Measurements from ENCODE around the gene NTNG2. TPM values are rescaled to one million over a fixed set of nuclear protein-coding genes. Genes with fewer than 3 reads are reported as not detected.

The NTNG2 gene
- total and polyA plus RNA-seq, 2 of the 13 experiments (the other 11 are each of a cell fraction or from before 2014, with no cell fraction given): 0.02 to 0.36 TPM

DNA sequence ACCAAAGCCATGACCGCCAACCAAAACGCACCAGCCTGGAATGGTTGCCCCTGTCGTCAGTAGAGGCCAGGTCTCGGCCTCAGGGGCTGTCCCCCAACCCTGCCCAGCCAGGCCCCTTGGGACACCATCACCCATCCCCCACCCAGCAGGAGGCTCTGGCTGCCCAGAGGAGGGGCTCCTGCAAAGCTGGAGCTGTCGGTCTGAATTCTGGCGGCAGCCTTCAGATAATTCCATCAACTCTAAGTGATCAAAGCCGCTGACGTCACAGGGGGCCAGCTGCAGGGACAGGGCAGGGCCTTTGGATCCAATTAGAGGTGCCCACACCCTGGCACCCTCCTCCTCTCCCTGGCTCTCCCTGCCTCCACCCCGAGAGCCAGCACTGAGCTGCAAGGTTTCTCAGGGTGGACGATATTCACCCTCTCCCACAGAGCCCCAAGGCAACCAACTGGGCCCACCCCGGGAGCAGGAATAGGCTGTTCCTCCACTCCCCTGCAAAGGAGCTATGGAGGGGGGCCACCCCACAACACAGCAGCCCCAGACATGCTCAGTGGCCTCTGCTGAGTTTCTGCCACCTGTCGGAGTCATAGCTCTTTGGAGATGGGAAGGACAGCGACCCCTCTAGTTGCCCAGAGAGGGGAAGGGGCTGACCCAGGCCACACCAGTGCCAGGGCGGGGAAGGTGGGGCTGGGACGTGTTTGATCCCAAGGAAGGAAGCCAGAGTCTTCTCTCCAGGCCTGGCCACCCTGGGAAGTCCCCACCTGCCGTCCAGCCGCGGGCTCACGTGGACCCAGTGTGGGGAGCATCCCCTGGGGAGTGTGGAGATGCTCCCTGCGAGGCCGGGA is 78.4 kb downstream of the NTNG2 start:
- Histone ChIP-seq H3K36me3 (replicated peaks in 1 of 2; ENCODE audit: control insufficient read depth in 1 of 2, insufficient read depth in 2 of 2, low read length in 2 of 2) (no peaks in the 10 kb centered on the region), H3K4me1 (ENCODE audit: insufficient read depth, low read length) (peaks cover 16% of the 10 kb centered on the region), H3K27ac (ENCODE audit: extremely low read length, insufficient read depth, low read length) (no peak overlapping the region), H3K9me3 (ENCODE audit: low read length) (no peaks in the 10 kb centered on the region), H3K4me2 (ENCODE audit: low read depth, low read length) (peak overlapping the region; percentile 57; the same call in 1 of the 2 replicates), H3K27me3 (ENCODE audit: control insufficient read depth in 1 of 2, insufficient read depth in 2 of 2, low read length in 2 of 2) (peaks cover 15 to 66% of the 10 kb centered on the region in 2 experiments; a peak in 4 of 5 replicates), H3K4me3 (replicated peaks in 1 of 3; ENCODE audit: insufficient read depth in 1 of 3, low read depth in 2 of 3, low read length in 3 of 3) (peak overlapping the region in 1 of 3 experiments; percentile 73; a peak in 1 of 6 replicates), H4K20me1 (ENCODE audit: insufficient read depth, low read length) (peaks cover 7% of the 10 kb centered on the region; the same call in 1 of the 2 replicates), H3K79me2 (ENCODE audit: insufficient read depth, low read length) (no peaks in the 10 kb centered on the region), H3K9ac (ENCODE audit: insufficient read depth, low read depth, low read length) (no peak overlapping the region), H2AFZ (ENCODE audit: low read length) (no peak overlapping the region)
- DNase-seq (ENCODE audit: low spot score): no peak
- ChIA-PET CTCF (ENCODE audit: low intra/inter-chr PET ratio, low total read pairs) (no interaction called here), POLR2A (no interaction called here)
- in situ Hi-C loops (cut with HindIII; ENCODE audit: extremely low pct_ligation_motif_present, low pct_unique_long_range_greater_than_20kb): loop anchor here (25.0 kb wide), 1 partner anchor 653 kb away; no protein-coding TSS in a partner anchor
- no TSS peak for BruUV-seq (replicated peaks)
- FAIRE-seq: no peak
- intact Hi-C loops (cut with micrococcal nuclease; ENCODE audit: unreplicated experiment): loop anchor here (5.0 kb wide), 3 partner anchors 73 to 478 kb away; partner anchors contain the start of gene TTF1
- no peak; the same call in 2 of the 3 replicates for ATAC-seq
- 18% methylated on average over 9 of the region's 21 CpGs for WGBS (ENCODE audit: low lambda C conversion rate)
- TF ChIP-seq, protein P1, sequence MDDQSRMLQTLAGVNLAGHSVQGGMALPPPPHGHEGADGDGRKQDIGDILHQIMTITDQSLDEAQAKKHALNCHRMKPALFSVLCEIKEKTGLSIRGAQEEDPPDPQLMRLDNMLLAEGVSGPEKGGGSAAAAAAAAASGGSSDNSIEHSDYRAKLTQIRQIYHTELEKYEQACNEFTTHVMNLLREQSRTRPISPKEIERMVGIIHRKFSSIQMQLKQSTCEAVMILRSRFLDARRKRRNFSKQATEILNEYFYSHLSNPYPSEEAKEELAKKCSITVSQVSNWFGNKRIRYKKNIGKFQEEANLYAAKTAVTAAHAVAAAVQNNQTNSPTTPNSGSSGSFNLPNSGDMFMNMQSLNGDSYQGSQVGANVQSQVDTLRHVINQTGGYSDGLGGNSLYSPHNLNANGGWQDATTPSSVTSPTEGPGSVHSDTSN (CRISPR knock-in tag; IDR thresholded peaks at IDR 0.05; ENCODE audit: borderline replicate concordance): no peak
- TF ChIP-seq HDAC1 (CRISPR knock-in tag; IDR thresholded peaks at IDR 0.05) (0 out of 2 replicates have a peak, but pooled peaks have one; percentile 8), CREB1 (IDR thresholded peaks at IDR 0.05) (peak; percentile 88), CREB1 (CRISPR knock-in tag; IDR thresholded peaks at IDR 0.05) (no peak)
- TF ChIP-seq, protein P2, sequence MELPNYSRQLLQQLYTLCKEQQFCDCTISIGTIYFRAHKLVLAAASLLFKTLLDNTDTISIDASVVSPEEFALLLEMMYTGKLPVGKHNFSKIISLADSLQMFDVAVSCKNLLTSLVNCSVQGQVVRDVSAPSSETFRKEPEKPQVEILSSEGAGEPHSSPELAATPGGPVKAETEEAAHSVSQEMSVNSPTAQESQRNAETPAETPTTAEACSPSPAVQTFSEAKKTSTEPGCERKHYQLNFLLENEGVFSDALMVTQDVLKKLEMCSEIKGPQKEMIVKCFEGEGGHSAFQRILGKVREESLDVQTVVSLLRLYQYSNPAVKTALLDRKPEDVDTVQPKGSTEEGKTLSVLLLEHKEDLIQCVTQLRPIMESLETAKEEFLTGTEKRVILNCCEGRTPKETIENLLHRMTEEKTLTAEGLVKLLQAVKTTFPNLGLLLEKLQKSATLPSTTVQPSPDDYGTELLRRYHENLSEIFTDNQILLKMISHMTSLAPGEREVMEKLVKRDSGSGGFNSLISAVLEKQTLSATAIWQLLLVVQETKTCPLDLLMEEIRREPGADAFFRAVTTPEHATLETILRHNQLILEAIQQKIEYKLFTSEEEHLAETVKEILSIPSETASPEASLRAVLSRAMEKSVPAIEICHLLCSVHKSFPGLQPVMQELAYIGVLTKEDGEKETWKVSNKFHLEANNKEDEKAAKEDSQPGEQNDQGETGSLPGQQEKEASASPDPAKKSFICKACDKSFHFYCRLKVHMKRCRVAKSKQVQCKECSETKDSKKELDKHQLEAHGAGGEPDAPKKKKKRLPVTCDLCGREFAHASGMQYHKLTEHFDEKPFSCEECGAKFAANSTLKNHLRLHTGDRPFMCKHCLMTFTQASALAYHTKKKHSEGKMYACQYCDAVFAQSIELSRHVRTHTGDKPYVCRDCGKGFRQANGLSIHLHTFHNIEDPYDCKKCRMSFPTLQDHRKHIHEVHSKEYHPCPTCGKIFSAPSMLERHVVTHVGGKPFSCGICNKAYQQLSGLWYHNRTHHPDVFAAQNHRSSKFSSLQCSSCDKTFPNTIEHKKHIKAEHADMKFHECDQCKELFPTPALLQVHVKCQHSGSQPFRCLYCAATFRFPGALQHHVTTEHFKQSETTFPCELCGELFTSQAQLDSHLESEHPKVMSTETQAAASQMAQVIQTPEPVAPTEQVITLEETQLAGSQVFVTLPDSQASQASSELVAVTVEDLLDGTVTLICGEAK (IDR thresholded peaks at IDR 0.05): no peak
- TF ChIP-seq, protein P2 (CRISPR knock-in tag; IDR thresholded peaks at IDR 0.05): 0 out of 2 replicates have a peak, but pooled peaks have one; percentile 3
- TF ChIP-seq, protein P3, sequence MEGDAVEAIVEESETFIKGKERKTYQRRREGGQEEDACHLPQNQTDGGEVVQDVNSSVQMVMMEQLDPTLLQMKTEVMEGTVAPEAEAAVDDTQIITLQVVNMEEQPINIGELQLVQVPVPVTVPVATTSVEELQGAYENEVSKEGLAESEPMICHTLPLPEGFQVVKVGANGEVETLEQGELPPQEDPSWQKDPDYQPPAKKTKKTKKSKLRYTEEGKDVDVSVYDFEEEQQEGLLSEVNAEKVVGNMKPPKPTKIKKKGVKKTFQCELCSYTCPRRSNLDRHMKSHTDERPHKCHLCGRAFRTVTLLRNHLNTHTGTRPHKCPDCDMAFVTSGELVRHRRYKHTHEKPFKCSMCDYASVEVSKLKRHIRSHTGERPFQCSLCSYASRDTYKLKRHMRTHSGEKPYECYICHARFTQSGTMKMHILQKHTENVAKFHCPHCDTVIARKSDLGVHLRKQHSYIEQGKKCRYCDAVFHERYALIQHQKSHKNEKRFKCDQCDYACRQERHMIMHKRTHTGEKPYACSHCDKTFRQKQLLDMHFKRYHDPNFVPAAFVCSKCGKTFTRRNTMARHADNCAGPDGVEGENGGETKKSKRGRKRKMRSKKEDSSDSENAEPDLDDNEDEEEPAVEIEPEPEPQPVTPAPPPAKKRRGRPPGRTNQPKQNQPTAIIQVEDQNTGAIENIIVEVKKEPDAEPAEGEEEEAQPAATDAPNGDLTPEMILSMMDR (CRISPR knock-in tag; IDR thresholded peaks at IDR 0.05): 0 out of 2 replicates have a peak, but pooled peaks have one; percentile 1
- TF ChIP-seq, protein P4, sequence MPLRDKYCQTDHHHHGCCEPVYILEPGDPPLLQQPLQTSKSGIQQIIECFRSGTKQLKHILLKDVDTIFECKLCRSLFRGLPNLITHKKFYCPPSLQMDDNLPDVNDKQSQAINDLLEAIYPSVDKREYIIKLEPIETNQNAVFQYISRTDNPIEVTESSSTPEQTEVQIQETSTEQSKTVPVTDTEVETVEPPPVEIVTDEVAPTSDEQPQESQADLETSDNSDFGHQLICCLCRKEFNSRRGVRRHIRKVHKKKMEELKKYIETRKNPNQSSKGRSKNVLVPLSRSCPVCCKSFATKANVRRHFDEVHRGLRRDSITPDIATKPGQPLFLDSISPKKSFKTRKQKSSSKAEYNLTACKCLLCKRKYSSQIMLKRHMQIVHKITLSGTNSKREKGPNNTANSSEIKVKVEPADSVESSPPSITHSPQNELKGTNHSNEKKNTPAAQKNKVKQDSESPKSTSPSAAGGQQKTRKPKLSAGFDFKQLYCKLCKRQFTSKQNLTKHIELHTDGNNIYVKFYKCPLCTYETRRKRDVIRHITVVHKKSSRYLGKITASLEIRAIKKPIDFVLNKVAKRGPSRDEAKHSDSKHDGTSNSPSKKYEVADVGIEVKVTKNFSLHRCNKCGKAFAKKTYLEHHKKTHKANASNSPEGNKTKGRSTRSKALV (CRISPR knock-in tag; IDR thresholded peaks at IDR 0.05): no peak

Measured in HepG2 (cell line).